ENCODE data around the gene AP5S1.

DNA sequence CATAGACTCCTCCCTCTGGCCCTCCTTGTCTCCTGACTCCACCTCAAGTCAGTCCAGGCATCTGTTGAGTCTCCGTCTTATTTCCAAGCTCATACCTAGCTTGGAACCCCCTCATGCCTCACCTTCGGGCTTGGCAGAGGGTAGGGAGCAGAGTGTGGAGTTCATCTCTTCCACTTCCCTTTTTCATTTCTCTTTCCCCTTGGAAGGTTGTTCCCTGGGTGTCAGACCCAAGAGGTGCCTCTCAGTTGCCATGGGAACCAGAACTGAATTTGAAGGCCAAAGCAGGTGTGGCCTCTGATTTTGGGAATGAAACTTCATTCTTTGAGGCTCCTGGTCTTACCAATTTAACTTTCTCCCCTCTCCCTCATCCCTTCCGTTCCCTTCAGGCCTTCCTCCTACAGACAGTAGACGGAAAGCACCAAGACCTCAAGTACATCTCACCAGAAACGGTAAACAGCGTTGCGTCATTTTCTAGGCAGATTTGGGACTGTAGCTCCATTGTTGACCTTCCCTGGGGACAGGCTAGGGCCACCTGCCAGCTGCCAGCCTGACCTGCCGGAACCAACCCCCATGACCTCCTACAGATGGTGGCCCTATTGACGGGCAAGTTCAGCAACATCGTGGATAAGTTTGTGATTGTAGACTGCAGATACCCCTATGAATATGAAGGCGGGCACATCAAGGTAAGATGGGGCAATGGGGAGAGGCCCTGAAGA, 17.7 kb upstream of the AP5S1 start:
- TF ChIP-seq, protein P1, sequence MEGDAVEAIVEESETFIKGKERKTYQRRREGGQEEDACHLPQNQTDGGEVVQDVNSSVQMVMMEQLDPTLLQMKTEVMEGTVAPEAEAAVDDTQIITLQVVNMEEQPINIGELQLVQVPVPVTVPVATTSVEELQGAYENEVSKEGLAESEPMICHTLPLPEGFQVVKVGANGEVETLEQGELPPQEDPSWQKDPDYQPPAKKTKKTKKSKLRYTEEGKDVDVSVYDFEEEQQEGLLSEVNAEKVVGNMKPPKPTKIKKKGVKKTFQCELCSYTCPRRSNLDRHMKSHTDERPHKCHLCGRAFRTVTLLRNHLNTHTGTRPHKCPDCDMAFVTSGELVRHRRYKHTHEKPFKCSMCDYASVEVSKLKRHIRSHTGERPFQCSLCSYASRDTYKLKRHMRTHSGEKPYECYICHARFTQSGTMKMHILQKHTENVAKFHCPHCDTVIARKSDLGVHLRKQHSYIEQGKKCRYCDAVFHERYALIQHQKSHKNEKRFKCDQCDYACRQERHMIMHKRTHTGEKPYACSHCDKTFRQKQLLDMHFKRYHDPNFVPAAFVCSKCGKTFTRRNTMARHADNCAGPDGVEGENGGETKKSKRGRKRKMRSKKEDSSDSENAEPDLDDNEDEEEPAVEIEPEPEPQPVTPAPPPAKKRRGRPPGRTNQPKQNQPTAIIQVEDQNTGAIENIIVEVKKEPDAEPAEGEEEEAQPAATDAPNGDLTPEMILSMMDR (conservative IDR thresholded peaks at IDR 0.05; ENCODE audit: low read length): no peak
- TF ChIP-seq EZH2phosphoT487 (IDR thresholded peaks at IDR 0.05; ENCODE audit: borderline replicate concordance): no peak
